Astrocyte of the spinal cord (primary cell): ENCODE measurements around the gene RAB8B.
A peak's percentile ranks its signal among the peaks of the same experiment; 100 is the strongest.

Source experiments
- DNase-seq: peaks from one replicate; pipeline ENCODE4 v3.0.0; 2011; ENCODE audit warnings: low read depth, low spot score
- H3K4me3 ChIP-seq: 2 replicates; pipeline ENCODE4 v1.5.1; 2011; ENCODE audit warnings: low read depth, mild to moderate bottlenecking, low read length, moderate library complexity
- CTCF ChIP-seq: IDR thresholded peaks from 2 replicates; pipeline ENCODE4 v1.5.1; 2012; ENCODE audit warnings: low read depth, mild to moderate bottlenecking, low read length, inconsistent platforms
- in situ Hi-C: cut with HindIII; loops from 2 replicates; pipeline ENCODE4 v1.10.0; 2017; ENCODE audit warnings: low sequenced_read_pairs

The RAB8B gene

GRCh38 chr15:63238171-63238570 lies 48.8 kb downstream of the RAB8B start:
- DNase-seq, result no peak
- in situ Hi-C loops, result no loop called here
- H3K4me3 ChIP-seq, result no peak overlapping the region
- TF ChIP-seq CTCF, result no peak

GRCh38 chr15:63238796-63239195 lies 49.4 kb downstream of the RAB8B start:
- in situ Hi-C loops, result no loop called here
- no peak for TF ChIP-seq CTCF
- DNase-seq, result peak; percentile 60
- H3K4me3 ChIP-seq, result no peak overlapping the region

DNA sequence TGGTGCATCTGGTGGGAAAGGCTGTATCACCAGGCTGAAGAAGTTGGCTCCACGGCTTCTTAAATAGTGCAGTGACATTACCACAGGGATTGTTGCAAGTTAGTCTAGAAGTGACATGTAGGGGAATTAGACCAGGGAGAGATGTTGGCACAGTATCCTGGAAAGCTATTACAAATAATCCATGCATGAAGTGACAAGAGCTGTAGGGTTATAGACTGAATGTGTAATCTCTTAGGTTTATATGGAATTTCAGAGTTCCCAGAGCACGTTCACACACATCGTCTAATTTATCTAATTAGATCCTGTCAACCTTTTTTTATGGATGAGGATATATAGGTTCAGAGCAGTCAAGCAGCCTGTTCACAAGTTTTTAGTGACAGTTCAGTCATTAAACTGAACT lies 50.7 kb downstream of the RAB8B start:
- H3K4me3 ChIP-seq, result no peak overlapping the region
- DNase-seq, result no peak
- no peak for TF ChIP-seq CTCF
- in situ Hi-C loops, result no loop called here

- no peak overlapping the region for H3K4me3 ChIP-seq
- TF ChIP-seq CTCF, result no peak
- in situ Hi-C loops, result no loop called here
- no peak for DNase-seq
Measured at GRCh38 chr15:63241316-63241715, 51.9 kb downstream of the RAB8B start.

DNA sequence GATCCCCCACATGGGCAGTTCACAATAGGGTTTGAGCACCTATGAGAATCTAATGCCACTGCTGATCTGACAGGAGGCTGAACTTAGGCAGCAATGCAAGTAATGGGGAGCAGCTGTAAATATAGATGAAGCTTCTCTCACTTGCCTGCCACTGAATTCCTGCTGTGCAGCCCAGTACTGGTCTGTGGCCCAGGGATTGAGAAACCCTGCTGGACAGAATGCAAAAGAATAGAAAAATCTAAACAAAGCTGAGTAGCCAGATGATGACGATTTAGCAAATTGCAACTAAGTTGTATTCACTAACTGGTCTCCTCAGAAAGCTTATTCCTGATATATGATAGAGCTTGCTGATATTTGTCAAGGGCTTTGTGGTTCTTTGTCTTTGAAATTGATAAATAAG lies 53.7 kb downstream of the RAB8B start:
- DNase-seq, result no peak
- in situ Hi-C loops, result no loop called here
- TF ChIP-seq CTCF, result no peak
- no peak overlapping the region for H3K4me3 ChIP-seq

- no peak for TF ChIP-seq CTCF
- DNase-seq, result no peak
- no peak overlapping the region for H3K4me3 ChIP-seq
- in situ Hi-C loops, result no loop called here
Measured at GRCh38 chr15:63243776-63244175, 54.4 kb downstream of the RAB8B start.

DNA sequence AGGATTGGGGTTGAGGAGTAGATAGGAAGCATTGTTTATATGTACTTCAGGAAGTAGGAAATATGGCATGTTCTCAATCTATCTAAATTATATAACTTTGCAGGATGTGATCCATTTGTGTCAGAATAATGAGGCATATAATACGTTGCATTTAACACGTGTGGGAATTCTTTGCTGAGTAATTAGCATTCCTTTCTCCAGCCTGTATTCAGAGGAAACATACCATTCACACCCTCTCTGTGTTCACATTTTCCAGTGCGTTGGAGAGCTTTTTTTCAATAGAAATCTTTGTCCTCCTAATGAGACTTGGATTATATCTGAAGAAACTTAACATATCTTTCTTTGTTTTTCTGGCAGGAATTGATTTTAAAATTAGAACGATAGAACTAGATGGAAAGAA lies 55.0 kb downstream of the RAB8B start:
- in situ Hi-C loops, result no loop called here
- no peak overlapping the region for H3K4me3 ChIP-seq
- no peak for TF ChIP-seq CTCF
- DNase-seq, result peak; percentile 43
